ENCODE measurements around the gene CREB3L2. TPM values are rescaled to one million over a fixed set of nuclear protein-coding genes. Genes with fewer than 3 reads are reported as not detected.

Gene CREB3L2
- total and polyA plus RNA-seq, 9 donors, result 15.4 to 48.9 (median 32.7) TPM

Other genes starting within 250 kb of the CREB3L2 start
- 1.4 TPM for gene DGKI, start 155.1 kb downstream of the CREB3L2 start, total RNA-seq
- under 1 TPM; 0.52 to 0.99 (median 0.70) TPM for gene DGKI, start 155.1 kb downstream of the CREB3L2 start, polyA plus RNA-seq (ENCODE audit: insufficient read depth in 1 of 8, insufficient read length in 8 of 8, low replicate concordance in 1 of 8)
- gene AKR1D1, start 74.4 kb upstream of the CREB3L2 start, total RNA-seq, result not detected
- gene AKR1D1, start 74.4 kb upstream of the CREB3L2 start, polyA plus RNA-seq (ENCODE audit: insufficient read depth in 1 of 8, insufficient read length in 8 of 8, low replicate concordance in 1 of 8), result under 1 TPM in 3 of 8 donors, not detected in 5; 0.13 to 0.30 (median 0.15) TPM